H1 (cell line): ENCODE data around the gene NCKIPSD. TPM values are rescaled to one million over a fixed set of nuclear protein-coding genes. Genes with fewer than 3 reads are reported as not detected.

Experiments
- HDAC6 ChIP-seq: IDR thresholded peaks from one replicate; pipeline ENCODE4 v1.7.1; 2012; ENCODE audit warnings: low read depth, mild to moderate bottlenecking, inconsistent platforms, low read length, moderate library complexity
- polyA plus RNA-seq, 7 experiments: library from polyadenylated mRNA; depleted of rRNA in 3 of 7; stranded (reverse) in 5 of 7; unstranded in 2 of 7; fragments of >200 nt in 5 of 7; fragments of 200-250 nt in 2 of 7; gene quantifications; 1 replicate in 5 of 7; 2 replicates in 1 of 7; 4 replicates in 1 of 7; pipeline versions ENCODE4 v1.2.1 to v1.2.3, GENCODE V29; 2011 to 2013; ENCODE audit warnings: missing spikeins in 2 of 7, mixed read lengths in 2 of 7
- total RNA-seq: library from RNA; stranded (reverse); fragmentation: NEBNext Ultra II Directional; extraction: Animal tissue kit (Norgen Biotek cat#: 25700); gene quantifications from 2 replicates; pipeline ENCODE4 v1.2.1, GENCODE V29; 2021

Gene NCKIPSD
- total and polyA plus RNA-seq, 2 of the 8 experiments (the other 6 are each of a cell fraction or from before 2014, with no cell fraction given) = 34.7 to 91.8 TPM

- no peak for TF ChIP-seq HDAC6
- TF ChIP-seq, all 59 proteins: peak for 32
These were observed 22.0 kb downstream of the NCKIPSD start (continued) for GRCh38 chr3:48663489-48664312.
